ENCODE results near the gene TBKBP1. TPM values are rescaled to one million over a fixed set of nuclear protein-coding genes. Genes with fewer than 3 reads are reported as not detected.

The TBKBP1 gene
- total and polyA plus RNA-seq, 2 of the 4 experiments (the other 2 are of a cell fraction), result 3.4 to 8.5 TPM

GRCh38 chr17:47650525-47651522, 43.1 kb upstream of the TBKBP1 start:
- CTCF ChIA-PET, result interaction anchor here (1.0 kb wide), 1 partner anchor 13 kb away, joined by 6 read pairs; no protein-coding TSS in a partner anchor
- peaks cover 12 to 60% of the 10 kb centered on the region in 2 experiments for H3K79me1 ChIP-seq (ENCODE audit: low read depth in 1 of 2, low read length in 2 of 2)
- TF ChIP-seq MXI1 (IDR thresholded peaks at IDR 0.05; ENCODE audit: borderline replicate concordance, low read depth, low read length) (peak; percentile 94), MAZ (IDR thresholded peaks at IDR 0.05; ENCODE audit: borderline replicate concordance, low read depth, low read length) (peak; percentile 72; the same call in 1 of the 2 replicates), ELK1 (IDR thresholded peaks at IDR 0.05; ENCODE audit: borderline replicate concordance, low read depth, low read length) (no peak), FOS (IDR thresholded peaks at IDR 0.05; ENCODE audit: low read depth, low read length) (no peak), RFX5 (IDR thresholded peaks at IDR 0.05; ENCODE audit: low read depth, low read length) (no peak), MAFK (IDR thresholded peaks at IDR 0.05; ENCODE audit: low read depth, low read length) (no peak), SMC3 (IDR thresholded peaks at IDR 0.05; ENCODE audit: low read depth, low read length) (no peak), CEBPB (IDR thresholded peaks at IDR 0.05; ENCODE audit: low read depth, low read length) (no peak), RCOR1 (IDR thresholded peaks at IDR 0.05; ENCODE audit: insufficient replicate concordance, low read length) (no peak), BHLHE40 (IDR thresholded peaks at IDR 0.05; ENCODE audit: low read depth, low read length) (no peak), CHD1 (IDR thresholded peaks at IDR 0.05; ENCODE audit: low read depth, low read length) (no peak), POLR2A (IDR thresholded peaks at IDR 0.05; ENCODE audit: low read depth, low read length) (no peak; the same call in 1 of the 2 replicates)

More at GRCh38 chr17:47650525-47651522, 43.1 kb upstream of the TBKBP1 start:
- Histone ChIP-seq H2AK5ac (ENCODE audit: low read depth, low read length) (peak overlapping the region; percentile 90), H3K18ac (ENCODE audit: low read depth, low read length) (0 out of 2 replicates have a peak overlapping the region, but pooled peaks have one; percentile 40), H2AK9ac (replicated peaks; ENCODE audit: low read depth, low read length, poor library complexity) (peak overlapping the region; percentile 99), H4K8ac (ENCODE audit: low read depth in 2 of 2, low read length in 2 of 2) (peak overlapping the region; percentile 82 to 86), H2BK5ac (ENCODE audit: low read depth, low read length, poor library complexity, severe bottlenecking) (peak overlapping the region; percentile 91), H3K9ac (ENCODE audit: low read depth, low read length) (peak overlapping the region; percentile 99), H3K27me3 (ENCODE audit: control insufficient read depth, insufficient read depth, low read length) (no peaks in the 10 kb centered on the region), H3K4me3 (ENCODE audit: insufficient read depth, low read depth, low read length) (peak overlapping the region; percentile 93), H3K23ac (ENCODE audit: low read depth, low read length) (peak overlapping the region; percentile 78; the same call in 1 of the 2 replicates), H4K5ac (ENCODE audit: low read depth, low read length) (peak overlapping the region; percentile 87), H3K9me1 (ENCODE audit: insufficient read depth, low read length) (peaks cover 9% of the 10 kb centered on the region), H3K4me2 (ENCODE audit: low read depth, low read length) (peak overlapping the region; percentile 93), H3K4ac (ENCODE audit: low read depth, low read length) (peak overlapping the region; percentile 89), H3K4me1 (ENCODE audit: control insufficient read depth, insufficient read depth, low read length) (peaks cover 5% of the 10 kb centered on the region; the same call in 1 of the 2 replicates), H2BK120ac (ENCODE audit: low read depth, low read length) (no peak overlapping the region), H3K27ac (ENCODE audit: insufficient read depth, low read length) (peak overlapping the region; percentile 99), H2BK15ac (ENCODE audit: low read depth, low read length) (no peak overlapping the region), H2AFZ (replicated peaks; ENCODE audit: low read length, poor library complexity) (peak overlapping the region; percentile 77), H3K9me3 (ENCODE audit: control insufficient read depth, insufficient read depth, low read length) (no peaks in the 10 kb centered on the region), H4K91ac (ENCODE audit: insufficient read depth, low read depth, low read length) (peak overlapping the region; percentile 93), H3K36me3 (ENCODE audit: control insufficient read depth, insufficient read depth, low read length) (peaks cover 25% of the 10 kb centered on the region), H2BK20ac (ENCODE audit: low read depth, low read length) (no peak overlapping the region), H4K20me1 (ENCODE audit: insufficient read depth, low read length) (peaks cover 42% of the 10 kb centered on the region), H3K56ac (ENCODE audit: extremely low read depth, insufficient read depth, low read length) (peak overlapping the region; percentile 94), H3K14ac (replicated peaks; ENCODE audit: low read depth, low read length) (peak overlapping the region; percentile 93)
- in situ Hi-C loops (cut with MboI; ENCODE audit: low sequenced_read_pairs), result loop anchor here (10.0 kb wide), 1 partner anchor 506 kb away; no protein-coding TSS in a partner anchor
- dilution Hi-C loops (cut with HindIII; ENCODE audit: low sequenced_read_pairs, unreplicated experiment), result no loop called here
- BruUV-seq (replicated peaks), result no TSS peak
- WGBS, 2 experiments (ENCODE audit: extremely low coverage in 2 of 2, insufficient read length in 1 of 2), result 0% methylated on average over 10 of the region's 39 CpGs; no CpG with 5 or more reads in 1 of the 2 experiments
- peak; percentile 94 for DNase-seq
- peak; percentile 58 for ATAC-seq (ENCODE audit: low read depth)
- POLR2A ChIA-PET (ENCODE audit: unreplicated experiment), result no interaction called here
- intact Hi-C loops (cut with micrococcal nuclease), result loop anchor here (5.0 kb wide), 1 partner anchor 146 kb away; no protein-coding TSS in a partner anchor

Data from IMR-90 (cell line).